M059J (cell line): Measurements from ENCODE around the gene SLC25A25. TPM values are rescaled to one million over a fixed set of nuclear protein-coding genes. Genes with fewer than 3 reads are reported as not detected.

Experiments used
- DNase-seq: peaks from one replicate; pipeline ENCODE4 v3.0.0-alpha.2; 2012; ENCODE audit warnings: low read depth
- total RNA-seq: library from RNA; depleted of rRNA; stranded (reverse); fragments of >200 nt; shearing (Covaris generic); gene quantifications from 2 replicates; pipeline ENCODE4 v1.2.3, GENCODE V29; 2014

The SLC25A25 gene
- total RNA-seq, 1 experiment from 2014 or later: 19.8 TPM

GRCh38 chr9:128096616-128097536 is 28.8 kb downstream of the SLC25A25 start:
- no peak for DNase-seq

- no peak for DNase-seq
Observed at GRCh38 chr9:128097543-128098296, 29.7 kb downstream of the SLC25A25 start.

- DNase-seq: peak; percentile 86
Observed at GRCh38 chr9:128098297-128099230, 30.5 kb downstream of the SLC25A25 start.

- no peak for DNase-seq
Observed at GRCh38 chr9:128099231-128099931, 31.3 kb downstream of the SLC25A25 start.

- no peak for DNase-seq
Observed at GRCh38 chr9:128099932-128100491, 32.0 kb downstream of the SLC25A25 start.

GRCh38 chr9:128100581-128100980 is 32.5 kb downstream of the SLC25A25 start:
- DNase-seq: no peak

GRCh38 chr9:128101231-128101661 is 33.2 kb downstream of the SLC25A25 start:
- DNase-seq: no peak

- no peak for DNase-seq
Observed at GRCh38 chr9:128101690-128102089, 33.7 kb downstream of the SLC25A25 start.

GRCh38 chr9:128102196-128102595 is 34.2 kb downstream of the SLC25A25 start:
- no peak for DNase-seq

- DNase-seq: no peak
Observed at GRCh38 chr9:128102861-128103588, 35.0 kb downstream of the SLC25A25 start.

- DNase-seq: no peak
Observed at GRCh38 chr9:128103589-128103962, 35.5 kb downstream of the SLC25A25 start.

- DNase-seq: no peak
Observed at GRCh38 chr9:128104171-128104618, 36.2 kb downstream of the SLC25A25 start.

- no peak for DNase-seq
Observed at GRCh38 chr9:128105538-128106175, 37.6 kb downstream of the SLC25A25 start.

- no peak for DNase-seq
Observed at GRCh38 chr9:128106181-128106939, 38.3 kb downstream of the SLC25A25 start.

GRCh38 chr9:128106940-128107467 is 39.0 kb downstream of the SLC25A25 start:
- no peak for DNase-seq

- DNase-seq: no peak
Observed at GRCh38 chr9:128107468-128108268, 39.6 kb downstream of the SLC25A25 start.

- no peak for DNase-seq
Observed at GRCh38 chr9:128108269-128109049, 40.4 kb downstream of the SLC25A25 start.
